HG03064 (cell line): ENCODE results near the gene VNN1.

Experiments
- ATAC-seq: cut with Tn5 transposase; IDR thresholded peaks from one replicate; pipeline ENCODE4 v1.9.1; 2021; ENCODE audit warnings: low read depth; ENCODE audit not compliant: unreplicated experiment

The VNN1 gene, protein sequence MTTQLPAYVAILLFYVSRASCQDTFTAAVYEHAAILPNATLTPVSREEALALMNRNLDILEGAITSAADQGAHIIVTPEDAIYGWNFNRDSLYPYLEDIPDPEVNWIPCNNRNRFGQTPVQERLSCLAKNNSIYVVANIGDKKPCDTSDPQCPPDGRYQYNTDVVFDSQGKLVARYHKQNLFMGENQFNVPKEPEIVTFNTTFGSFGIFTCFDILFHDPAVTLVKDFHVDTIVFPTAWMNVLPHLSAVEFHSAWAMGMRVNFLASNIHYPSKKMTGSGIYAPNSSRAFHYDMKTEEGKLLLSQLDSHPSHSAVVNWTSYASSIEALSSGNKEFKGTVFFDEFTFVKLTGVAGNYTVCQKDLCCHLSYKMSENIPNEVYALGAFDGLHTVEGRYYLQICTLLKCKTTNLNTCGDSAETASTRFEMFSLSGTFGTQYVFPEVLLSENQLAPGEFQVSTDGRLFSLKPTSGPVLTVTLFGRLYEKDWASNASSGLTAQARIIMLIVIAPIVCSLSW

DNA sequence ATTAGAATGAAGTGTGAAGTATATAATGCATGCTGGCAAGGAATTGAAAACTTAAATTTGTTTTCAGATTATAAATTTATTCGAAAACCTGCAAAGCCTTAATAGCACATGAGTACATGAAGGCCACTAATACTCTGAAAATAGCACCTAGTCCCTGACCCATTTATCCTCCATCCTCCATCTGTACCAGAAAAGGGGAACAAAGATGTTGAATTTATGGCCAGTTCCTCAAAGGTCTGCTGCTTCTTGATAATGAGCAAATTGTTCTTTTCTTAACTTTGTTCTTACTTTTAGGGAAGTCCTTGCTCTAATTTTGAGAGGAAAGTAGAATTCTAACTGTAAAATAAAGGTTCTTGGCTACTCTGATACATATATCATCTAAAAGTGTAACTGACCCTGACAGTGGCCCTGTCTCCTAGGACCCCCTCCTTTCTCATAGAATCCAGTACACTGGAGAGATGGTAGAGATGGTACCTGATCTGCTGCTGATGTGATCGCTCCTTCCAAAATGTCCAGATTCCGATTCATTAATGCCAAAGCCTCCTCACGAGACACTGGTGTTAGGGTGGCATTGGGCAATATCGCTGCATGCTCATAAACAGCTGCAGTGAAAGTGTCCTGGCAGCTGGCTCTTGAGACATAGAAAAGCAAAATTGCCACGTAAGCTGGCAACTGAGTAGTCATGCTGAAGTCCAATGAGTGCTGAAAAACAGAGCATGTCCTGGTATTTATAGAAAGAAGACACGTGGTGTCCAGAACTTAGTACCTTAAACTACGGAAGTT lies at the start of gene VNN1:
Gene VNN1, minus strand, starts transcription at position 704 of the 783 bp plus-strand sequence. Its CDS starts 20 bp downstream, at position 684.
- no peak for ATAC-seq

GRCh38 chr6:132763269-132763668 lies 49.4 kb upstream of the VNN1 start:
- peak; percentile 91 for ATAC-seq

DNA sequence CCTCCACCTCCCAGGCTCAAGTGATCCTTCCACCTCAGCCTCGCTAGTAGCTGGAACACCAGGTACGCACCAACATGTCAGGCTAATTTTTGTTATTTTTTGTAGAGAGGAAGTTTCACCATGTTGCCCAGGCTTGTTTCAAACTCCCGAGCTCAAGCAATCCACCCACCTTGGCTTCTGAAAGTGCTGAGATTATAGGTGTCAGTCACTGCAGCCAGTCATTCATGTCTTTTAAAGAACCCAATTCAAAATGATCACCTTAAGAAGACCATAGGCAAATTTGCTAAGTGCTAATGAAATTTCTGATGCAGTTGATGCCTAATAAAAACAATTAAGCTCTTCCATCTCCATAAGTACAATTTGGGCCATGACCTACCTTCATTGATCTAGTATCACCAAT lies 46.4 kb upstream of the VNN1 start:
- no peak for ATAC-seq

- ATAC-seq, result no peak
These were observed 44.8 kb upstream of the VNN1 start for GRCh38 chr6:132758689-132759088.

DNA sequence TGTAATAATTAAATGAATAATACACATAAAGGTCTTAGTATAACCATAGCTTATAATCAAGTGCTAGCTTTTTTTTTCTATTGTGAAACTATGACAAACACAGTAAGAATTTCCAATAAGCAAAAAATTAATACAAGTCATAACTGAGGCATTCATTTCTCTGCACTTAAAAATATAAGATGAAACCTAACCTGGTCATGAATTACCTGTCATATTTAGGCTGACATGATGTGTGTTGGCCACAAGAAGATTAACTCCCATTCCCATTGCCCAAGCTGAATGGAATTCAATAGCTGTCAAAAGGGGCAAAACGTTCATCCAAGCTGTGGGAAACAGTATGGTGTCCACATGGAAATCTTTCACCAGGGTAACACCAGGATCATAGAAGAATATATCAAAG lies 38.4 kb upstream of the VNN1 start:
- no peak for ATAC-seq

GRCh38 chr6:132751828-132752227 lies 38.0 kb upstream of the VNN1 start:
- ATAC-seq, result no peak

GRCh38 chr6:132751306-132751705 lies 37.5 kb upstream of the VNN1 start:
- peak; percentile 33 for ATAC-seq

GRCh38 chr6:132750455-132751248 lies 36.8 kb upstream of the VNN1 start:
- ATAC-seq, result peak; percentile 82

- ATAC-seq, result no peak
These were observed 35.3 kb upstream of the VNN1 start for GRCh38 chr6:132749111-132749510.

DNA sequence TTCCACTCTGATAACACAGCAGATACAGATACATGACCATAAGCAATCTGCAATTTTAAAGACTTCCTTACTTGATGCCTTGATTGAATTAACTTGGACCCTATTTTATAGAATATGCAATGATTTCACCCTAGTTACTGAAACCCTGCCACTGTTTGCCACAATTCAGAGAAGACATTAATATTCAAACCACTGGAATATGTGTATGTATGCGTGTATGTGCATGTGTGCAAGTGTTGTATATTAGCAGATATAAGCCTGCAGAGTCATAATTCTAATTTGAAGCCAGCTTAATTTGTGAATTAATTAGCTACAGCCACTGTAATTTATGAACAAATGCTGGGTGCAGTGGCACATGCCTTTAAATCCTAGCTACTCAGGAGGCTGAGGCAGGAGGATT lies 34.6 kb upstream of the VNN1 start:
- ATAC-seq, result no peak

- ATAC-seq, result no peak
These were observed 32.2 kb upstream of the VNN1 start for GRCh38 chr6:132746048-132746447.

DNA sequence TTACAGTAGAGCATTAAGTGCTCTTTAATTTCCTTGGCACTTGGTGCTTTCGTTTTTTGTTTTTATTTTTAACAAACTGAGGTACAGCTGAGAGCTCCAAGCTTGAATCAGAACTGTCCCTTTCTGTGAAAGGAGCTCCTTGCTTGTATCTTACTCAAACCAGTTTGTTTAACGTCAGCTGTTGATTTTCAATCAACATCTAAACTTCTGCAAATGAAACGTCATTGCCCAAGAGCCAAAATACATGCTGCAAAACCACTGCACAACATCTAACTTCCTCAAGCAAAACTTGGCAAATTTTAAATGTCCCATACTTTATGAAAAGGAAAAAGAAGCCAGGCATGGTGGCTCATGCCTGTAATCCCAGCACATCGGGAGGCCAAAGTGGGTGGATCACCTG lies 28.6 kb upstream of the VNN1 start:
- ATAC-seq, result no peak

DNA sequence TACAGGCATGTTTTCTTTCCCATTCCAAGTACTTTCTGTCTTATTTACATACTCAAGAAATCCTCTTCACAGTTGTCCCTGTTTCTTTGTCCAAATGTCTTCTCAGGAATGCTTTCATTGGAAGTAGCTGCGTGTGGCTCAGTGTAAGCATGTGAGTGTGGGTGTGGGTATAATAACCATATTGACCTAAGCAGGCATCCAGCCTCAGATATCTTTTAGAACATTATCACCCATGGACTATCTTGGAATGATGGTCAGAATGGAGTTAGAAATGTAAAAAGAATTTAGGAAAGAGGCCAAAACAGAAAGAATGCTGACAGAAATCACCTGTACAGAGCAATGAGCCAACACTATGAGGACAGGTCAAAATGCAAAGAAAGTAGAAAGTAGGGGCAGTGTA lies 27.4 kb upstream of the VNN1 start:
- no peak for ATAC-seq

DNA sequence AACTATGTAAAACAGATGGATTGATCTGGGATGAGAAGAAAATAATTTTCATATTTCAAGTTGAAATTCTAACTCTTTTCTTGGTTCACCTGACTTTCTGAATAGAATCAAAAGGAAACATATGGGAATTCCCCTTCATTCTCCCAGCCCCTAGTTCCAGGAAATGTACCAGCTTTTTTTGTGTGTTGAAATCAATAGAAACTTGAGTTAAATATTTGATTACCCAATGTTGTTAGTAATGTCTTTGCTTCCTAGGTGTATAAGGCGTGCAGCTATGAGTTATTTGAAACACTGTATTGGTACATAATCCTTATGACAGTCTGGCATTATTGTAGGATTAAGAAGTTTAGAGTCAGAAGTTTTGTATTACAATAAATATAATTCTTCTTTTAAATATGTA lies 22.4 kb upstream of the VNN1 start:
- ATAC-seq, result no peak

DNA sequence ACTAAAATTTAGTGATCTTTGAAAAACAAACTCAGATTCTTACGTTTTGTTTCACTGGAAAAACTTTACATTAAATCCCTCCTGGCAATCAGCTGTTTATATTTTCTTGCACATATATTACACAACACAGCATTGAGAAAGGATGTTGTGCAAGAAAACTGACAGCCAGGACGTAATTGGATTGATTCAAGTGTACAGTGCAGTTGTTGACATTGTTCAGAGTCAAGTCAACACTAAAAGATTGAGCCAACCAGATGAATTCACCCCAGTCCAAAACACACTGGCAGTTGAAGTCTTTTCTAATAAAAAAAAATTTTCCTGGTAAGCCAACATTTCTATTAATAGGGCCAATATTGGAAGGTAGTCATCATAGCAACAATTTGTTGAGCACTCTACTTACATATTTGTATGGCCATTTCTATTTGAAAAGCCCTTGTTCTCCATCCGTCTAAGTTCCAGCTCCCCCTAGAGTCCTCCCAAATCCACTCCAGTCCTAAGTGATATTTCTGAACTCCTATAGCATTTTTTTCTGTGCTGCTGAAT lies 20.9 kb upstream of the VNN1 start:
- no peak for ATAC-seq

DNA sequence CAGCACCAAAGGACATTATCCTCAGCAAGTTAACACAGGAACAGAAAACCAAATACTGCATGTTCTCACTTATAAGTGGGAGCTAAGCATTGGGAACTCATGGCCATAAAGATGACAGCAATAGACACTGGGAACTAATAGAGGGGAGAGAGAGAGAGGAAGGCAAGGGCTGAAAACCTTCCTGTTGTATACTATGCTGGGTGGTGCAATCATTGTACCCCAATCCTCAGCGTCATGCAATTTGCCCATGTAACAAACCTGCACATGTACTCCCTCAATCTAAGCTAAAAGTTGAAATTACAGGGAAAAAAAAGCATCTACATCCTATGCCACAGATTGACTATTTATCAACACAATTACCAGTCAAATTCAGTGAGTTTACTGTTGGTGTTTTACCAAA lies 20.0 kb upstream of the VNN1 start:
- ATAC-seq, result no peak

DNA sequence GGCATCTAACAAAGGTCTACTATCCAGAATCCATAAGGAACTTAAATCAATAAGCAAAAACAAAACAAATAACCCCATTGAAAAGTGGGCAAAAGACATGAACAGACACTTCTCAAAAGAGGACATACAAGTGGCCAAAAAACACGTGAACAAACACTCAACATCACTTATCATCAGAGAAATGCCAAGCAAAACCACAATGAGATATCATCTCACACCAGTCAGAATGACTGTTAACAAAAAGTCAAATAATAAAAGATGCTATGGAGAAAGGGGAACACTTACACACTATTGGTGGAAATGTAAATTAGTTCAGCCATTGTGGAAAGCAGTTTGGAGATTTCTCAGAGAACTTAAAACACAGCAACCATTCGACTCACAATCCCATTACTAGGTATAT lies 19.4 kb upstream of the VNN1 start:
- no peak for ATAC-seq

- no peak for ATAC-seq
These were observed 17.2 kb upstream of the VNN1 start for GRCh38 chr6:132731086-132731485.

GRCh38 chr6:132730560-132730959 lies 16.7 kb upstream of the VNN1 start:
- ATAC-seq, result no peak

GRCh38 chr6:132728616-132729015 lies 14.8 kb upstream of the VNN1 start:
- ATAC-seq, result no peak

- ATAC-seq, result no peak
These were observed 12.7 kb upstream of the VNN1 start for GRCh38 chr6:132726608-132726975.
